ENCODE results near the gene CARD11.
A peak's percentile ranks its signal among the peaks of the same experiment; 100 is the strongest.

The CARD11 gene

GRCh38 chr7:3013975-3014792 lies 29.5 kb downstream of the CARD11 start:
- DNase-seq, result no peak

GRCh38 chr7:3011211-3011852 lies 32.3 kb downstream of the CARD11 start:
- DNase-seq, result no peak

- no peak for DNase-seq
Measured at GRCh38 chr7:3010161-3010560, 33.5 kb downstream of the CARD11 start.

DNA sequence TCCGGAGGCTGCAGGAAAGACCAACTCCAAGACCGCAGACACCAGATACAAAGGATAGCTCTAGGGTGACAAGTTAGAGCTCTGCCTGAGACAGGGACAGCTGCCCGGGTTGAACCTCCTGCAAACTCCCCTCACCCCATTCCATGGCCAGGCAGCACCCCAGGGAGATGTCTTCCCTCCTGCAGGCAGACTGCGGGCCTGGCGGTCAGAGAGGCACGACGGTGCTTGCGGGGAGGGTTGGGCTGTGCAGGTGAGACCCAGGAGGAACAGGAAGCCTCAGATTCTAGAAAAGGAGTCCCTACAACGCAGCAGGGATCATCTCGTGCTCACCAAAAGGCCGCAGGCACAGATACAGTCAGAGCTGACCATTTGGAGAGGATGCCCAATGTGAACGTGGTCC lies 34.6 kb downstream of the CARD11 start:
- no peak for DNase-seq

DNA sequence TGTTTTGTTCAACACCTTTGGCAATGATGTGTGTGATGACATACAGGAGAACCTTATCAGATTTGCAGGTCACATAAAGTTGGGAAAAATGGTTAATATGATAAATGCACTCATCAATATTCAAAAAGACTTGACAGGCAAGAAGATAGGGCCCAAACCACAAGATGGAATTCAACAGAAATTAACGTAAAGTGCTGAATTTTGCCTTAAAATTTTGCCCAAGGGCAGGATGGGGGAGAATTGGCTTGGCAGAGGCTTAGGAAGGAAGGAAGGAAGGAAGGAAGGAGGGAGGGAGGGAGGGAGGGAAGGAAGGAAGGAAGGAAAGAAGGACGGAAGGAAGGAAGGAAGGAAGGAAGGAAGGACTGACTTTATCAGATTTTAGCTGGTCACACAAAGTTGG lies 35.3 kb downstream of the CARD11 start:
- no peak for DNase-seq

DNA sequence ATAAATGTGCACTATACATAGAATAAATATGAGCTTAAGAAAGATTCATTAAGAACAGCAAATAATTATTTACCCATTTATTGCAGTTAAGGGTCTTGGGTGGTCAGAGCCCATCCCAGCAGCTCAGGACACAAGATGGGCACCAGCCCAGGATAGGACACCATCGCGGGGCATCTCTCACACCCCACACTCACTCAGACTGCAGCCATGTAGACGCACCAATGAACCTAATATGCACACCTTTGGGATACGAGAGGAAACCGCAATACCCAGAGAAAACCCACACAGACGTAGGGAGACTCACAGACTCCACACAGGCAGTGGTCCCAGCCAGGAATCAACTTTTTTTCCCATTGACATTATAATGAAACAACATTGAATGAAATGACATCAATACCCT lies 36.0 kb downstream of the CARD11 start:
- no peak for DNase-seq

DNA sequence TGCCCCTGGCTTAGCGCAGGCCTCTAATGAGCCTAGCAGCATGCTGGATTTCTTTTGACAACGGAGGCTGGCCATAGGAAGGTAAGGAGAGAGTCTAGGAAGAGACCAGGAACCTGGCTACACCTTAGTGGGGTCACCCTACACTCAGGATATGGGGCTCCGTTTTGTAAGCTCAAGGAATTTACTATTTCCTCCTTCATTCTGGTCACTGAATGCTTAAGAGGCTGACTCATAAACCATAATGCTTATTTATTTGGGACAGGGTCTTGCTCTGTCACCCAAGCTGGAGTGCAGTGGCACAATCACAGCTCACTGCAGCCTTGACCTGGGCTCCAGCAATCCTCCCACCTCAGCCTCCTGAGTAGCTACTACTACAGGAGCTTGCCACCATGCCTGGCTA lies 38.4 kb downstream of the CARD11 start:
- DNase-seq, result no peak

DNA sequence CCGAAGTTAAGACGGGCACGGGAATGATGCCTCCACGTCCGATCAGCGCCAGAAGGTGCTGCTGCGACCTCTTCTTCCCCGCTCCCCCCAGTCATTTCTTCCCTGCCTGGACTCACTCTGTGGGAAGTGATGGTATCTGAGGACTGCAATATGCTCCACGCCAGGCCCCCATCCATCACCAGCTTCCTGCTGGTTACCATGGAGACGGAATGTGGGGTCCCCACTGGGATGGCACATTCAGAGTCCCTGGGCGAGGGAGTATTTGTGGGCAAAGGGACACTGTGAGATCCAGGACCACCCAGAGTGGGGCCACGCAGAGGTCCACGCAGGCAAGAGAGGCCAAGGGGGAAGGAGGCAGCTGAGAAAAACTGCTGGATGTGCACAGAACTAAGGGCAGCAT lies 39.7 kb downstream of the CARD11 start:
- no peak for DNase-seq

- DNase-seq, result no peak
Measured at GRCh38 chr7:3002631-3003030, 41.0 kb downstream of the CARD11 start.

DNA sequence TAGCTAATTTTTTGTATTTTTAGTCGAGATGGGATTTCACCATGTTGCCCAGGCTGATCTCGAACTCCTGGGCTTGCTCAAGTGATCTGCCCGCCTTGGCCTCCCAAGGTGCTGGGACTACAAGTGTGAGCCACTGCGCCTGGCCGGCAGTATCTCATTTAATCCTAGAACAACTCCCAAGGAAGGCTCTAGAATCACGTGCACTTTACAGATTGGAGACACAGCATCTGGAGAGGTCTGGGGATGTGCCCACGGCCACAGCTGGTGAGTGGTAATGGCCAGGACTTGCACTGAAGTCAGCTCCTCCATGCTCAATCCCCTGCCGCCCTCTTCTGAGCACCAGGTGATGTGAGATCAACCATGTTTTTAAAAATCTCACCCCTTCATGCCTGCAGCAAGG lies 43.1 kb downstream of the CARD11 start:
- DNase-seq, result no peak

- no peak for DNase-seq
Measured at GRCh38 chr7:2999078-2999500, 44.6 kb downstream of the CARD11 start.

DNA sequence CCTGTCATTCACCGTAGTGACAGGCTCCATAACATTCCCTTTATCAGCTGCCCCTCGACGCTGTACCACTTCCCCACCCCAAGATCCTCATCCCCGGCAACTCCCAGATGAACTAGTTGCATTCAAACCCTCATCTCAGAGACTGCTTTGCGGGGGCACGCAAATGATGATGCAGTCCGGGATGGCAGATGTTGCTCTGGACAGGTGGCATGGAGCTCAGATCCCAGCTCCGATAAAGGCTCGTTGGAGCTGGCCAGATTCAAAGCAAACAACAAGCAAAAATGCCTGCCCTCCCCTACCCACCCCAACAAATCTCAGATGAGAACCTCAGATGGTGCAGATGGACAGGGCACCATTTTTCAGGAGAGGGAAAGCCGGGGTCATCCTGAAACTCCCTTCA lies 46.7 kb downstream of the CARD11 start:
- DNase-seq, result no peak

GRCh38 chr7:2996141-2996540 lies 47.5 kb downstream of the CARD11 start:
- no peak for DNase-seq

DNA sequence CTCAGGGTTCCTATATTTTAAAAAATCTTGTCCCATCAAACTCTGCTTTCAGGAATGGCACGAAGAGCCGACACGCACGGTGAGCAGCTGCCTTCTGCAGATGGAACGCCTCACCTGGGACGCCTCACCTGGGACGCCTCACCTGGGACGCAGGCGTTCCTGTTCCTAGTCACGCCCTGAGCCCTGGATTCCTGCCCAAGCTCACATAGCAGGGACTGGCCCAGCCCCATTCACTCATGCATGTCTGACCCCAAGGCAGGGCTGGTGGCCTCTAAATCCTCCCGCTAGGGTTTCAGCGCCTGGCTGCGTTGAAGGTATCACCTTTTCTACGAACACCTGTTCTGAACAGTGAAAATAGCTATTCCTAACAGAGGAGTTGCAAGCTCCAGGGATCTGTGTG lies 49.8 kb downstream of the CARD11 start:
- no peak for DNase-seq

- no peak for DNase-seq
Measured at GRCh38 chr7:2993396-2993795, 50.3 kb downstream of the CARD11 start.

DNA sequence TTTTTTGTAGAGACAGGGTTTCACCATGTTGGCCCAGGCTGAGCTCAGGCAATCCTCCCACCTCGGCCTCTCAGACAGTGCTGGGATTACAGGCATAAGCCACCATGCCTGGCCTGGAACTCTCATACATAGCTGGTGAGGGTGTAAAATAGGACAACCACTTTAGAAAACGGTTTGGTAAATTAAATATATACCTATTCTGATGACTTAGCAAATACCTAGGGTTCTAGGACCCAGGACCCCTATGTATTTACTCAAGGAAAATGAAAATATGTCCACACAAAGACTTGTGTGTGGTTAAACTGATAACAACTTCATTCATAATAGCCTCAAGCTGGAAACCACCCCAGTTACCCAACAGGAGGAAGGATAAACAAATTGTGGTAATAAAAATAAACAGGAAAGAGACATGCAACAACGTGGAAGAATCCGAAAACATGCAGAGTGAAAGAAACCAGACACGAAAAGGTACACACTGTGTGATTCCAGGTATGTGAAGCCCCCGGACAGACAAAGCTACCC lies 52.7 kb downstream of the CARD11 start:
- DNase-seq, result no peak

- DNase-seq, result no peak
Measured at GRCh38 chr7:2986561-2986960, 57.1 kb downstream of the CARD11 start.

GRCh38 chr7:2985866-2986265 lies 57.8 kb downstream of the CARD11 start:
- no peak for DNase-seq

- no peak for DNase-seq
Measured at GRCh38 chr7:2984091-2984490, 59.6 kb downstream of the CARD11 start.

DNA sequence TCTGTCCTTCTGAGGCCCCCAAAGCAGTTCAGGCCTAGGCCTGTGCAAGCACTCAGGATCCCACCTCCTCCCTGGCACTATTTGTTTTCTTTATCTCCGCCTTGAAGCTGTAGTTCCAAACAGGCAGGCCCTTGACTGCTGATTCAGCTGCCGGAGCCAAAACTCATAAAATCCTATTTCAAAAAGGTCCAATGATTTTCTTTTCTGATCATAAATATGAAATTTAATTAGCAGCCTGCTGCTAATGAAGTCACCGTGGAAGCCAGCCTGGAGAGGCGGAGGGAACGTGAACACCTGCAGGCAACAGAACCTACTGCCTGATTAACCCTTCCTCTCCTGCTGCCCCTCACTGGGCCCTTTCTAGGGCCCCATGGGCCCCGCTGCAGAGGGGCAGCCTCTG lies 60.1 kb downstream of the CARD11 start:
- no peak for DNase-seq

- peak; percentile 56 for DNase-seq
Measured at GRCh38 chr7:2982831-2983230, 60.8 kb downstream of the CARD11 start.

DNA sequence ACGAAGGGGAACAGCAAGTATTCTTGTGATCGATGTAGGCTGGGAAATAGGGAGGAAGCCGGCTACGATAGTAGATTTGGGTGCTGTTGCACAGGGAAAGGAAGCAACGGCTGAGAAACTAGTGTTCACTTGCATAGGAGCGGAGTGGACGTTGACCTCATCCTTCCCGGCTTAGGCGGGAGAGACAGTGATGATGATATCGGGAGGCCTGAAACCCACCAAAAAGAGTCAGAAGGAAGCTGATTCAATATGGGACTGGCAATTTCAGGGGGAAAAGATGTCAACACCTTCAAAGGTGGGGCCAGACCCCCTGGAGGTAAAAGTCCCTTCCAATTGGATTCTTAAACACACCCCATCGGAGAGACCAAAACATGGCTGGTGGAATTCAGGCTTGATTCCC lies 61.3 kb downstream of the CARD11 start:
- DNase-seq, result no peak

GRCh38 chr7:2981103-2981480 lies 62.6 kb downstream of the CARD11 start:
- no peak for DNase-seq

- DNase-seq, result no peak
Measured at GRCh38 chr7:2980401-2981102, 63.1 kb downstream of the CARD11 start.
